Right lobe of liver (tissue), 4 donors: ENCODE data around the gene NPPB.

ENCODE experiments used
- CTCF ChIP-seq, 4 donors: fragments of 200-600 bp in 3 of 4; fragments of 450-650 bp in 1 of 4; IDR thresholded peaks; one replicate each; pipeline versions ENCODE4 v1.5.1 to v1.8.0; 2016 to 2022; ENCODE audit warnings: antibody characterized with exemption in 4 of 4, mild to moderate bottlenecking in 2 of 4
- POLR2A ChIP-seq: fragments of 450-650 bp; IDR thresholded peaks from one replicate; pipeline ENCODE4 v1.6.1; 2017; ENCODE audit warnings: antibody characterized with exemption, mild to moderate bottlenecking
- donor health status: DM: no; HTN: no; CAD: no.
- donor health status: DM: no; HTN: no; CAD: no.
- donor health status: DM: no; HTN: yes; CAD: no.

DNA sequence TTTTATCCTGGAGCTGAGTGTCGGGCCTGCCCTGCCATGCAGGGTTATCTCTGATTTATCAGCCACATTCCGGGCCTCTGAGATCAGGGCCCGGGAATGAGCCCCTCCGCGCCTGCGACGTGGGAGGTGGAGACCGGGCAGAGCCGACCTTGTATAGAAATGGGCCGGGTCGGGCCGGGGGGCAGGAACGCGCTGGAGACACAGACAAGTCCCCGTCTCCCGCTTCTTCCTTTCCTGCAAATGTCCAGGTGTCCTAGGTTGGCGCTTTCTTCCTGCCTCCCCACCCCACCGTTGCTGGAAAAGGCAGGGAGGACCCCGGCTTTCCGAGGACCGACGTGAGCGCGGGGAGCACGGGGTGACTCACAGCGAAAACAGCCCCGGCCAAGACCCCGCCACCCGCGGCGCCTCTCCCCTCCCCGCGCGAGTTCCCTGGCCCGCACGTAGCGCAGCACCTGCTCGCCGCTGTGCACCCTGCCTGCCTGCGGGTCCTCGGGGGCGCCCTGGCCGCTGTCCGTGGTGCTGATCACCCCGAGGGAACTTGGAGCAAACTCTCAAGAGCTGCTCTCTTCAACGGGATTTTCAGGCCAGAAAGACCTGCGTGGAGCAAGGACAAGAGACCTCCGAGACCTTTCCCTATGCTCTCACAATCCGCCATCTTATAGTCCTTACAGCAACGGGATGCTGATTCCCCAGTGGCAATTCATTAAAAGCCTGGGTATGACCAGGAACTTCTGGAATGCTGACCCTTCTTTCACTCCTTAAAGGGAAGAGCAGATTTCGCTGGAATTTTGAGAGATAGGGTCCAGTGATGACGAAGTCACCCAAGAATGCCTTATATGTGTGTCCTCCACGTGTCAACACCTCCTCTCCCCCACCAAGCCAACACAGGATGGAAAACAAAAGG, 475 bp upstream of the NPPB start:
- TF ChIP-seq CTCF (IDR thresholded peaks at IDR 0.05) (peak in 2 of 4 donors; percentile 7 to 12), POLR2A (no peak)
